GM12891 (cell line): Measurements from ENCODE around the gene MRAS.
"Not testable (repeated sequence)": the region's sequence is repeated elsewhere in the genome, so short reads cannot be mapped to it uniquely, and the experiment has no call there.

Experiments
- DNase-seq: peaks from one replicate; pipeline ENCODE4 v3.0.0; 2011; ENCODE audit warnings: low spot score; ENCODE audit not compliant: insufficient read length
- FAIRE-seq: peaks from 2 replicates; lab custom pipeline; 2011; peaks lifted over from hg19 to GRCh38; lab: Jason Lieb, UNC
- PAX5 ChIP-seq: IDR thresholded peaks from 2 replicates; pipeline ENCODE4 v1.6.1; 2011; ENCODE audit warnings: low read length, moderate library complexity, mild to moderate bottlenecking; ENCODE audit not compliant: insufficient read depth, severe bottlenecking
- POLR2A ChIP-seq: IDR thresholded peaks from 2 replicates; pipeline ENCODE4 v1.6.1; 2011; ENCODE audit warnings: low read depth, low read length, control low read depth
- POLR2AphosphoS5 ChIP-seq: IDR thresholded peaks from 2 replicates; pipeline ENCODE4 v1.6.1; 2011; ENCODE audit warnings: low read depth, low read length, control low read depth
- POU2F2 ChIP-seq: IDR thresholded peaks from 2 replicates; pipeline ENCODE4 v1.6.1; 2011; ENCODE audit warnings: low read depth, mild to moderate bottlenecking, control low read depth, low read length, moderate library complexity
- SPI1 ChIP-seq: IDR thresholded peaks from 2 replicates; pipeline ENCODE4 v1.6.1; 2011; ENCODE audit warnings: low read depth, low read length, control low read depth
- TAF1 ChIP-seq: IDR thresholded peaks from 2 replicates; pipeline ENCODE4 v1.6.1; 2011; ENCODE audit warnings: low read depth, low read length, control low read depth

MRAS gene

DNA sequence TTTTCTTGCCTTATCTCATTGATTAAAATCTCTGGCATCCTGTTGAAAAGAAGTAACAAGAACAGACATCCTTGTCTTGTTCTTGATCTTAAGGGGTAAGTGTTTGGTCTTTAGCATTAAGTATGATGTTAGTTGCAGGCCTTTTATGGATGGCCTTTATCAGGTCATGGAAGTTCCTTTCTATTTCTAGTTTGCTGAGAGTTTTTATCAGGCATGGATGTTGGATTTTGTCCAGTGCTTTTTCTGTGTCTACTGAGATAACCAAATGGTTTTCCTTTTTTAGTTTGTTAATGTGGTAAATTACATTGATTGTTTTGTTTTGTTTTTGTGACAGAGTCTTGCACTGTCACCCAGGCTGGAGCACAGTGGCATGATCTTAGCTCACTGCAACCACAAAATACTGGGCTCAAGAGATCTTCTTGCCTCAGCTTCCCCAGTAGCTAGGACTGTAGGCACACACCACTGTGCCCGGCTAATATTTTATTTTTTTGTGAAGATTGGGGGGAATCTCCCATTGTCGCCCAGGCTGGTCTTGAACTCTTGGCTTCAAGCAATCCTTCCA, 26.3 kb downstream of the MRAS start:
- FAIRE-seq (no peak), DNase-seq (no peak)
- TF ChIP-seq SPI1: no peak
- TF ChIP-seq TAF1: no peak
- no peak for TF ChIP-seq POLR2AphosphoS5

GRCh38 chr3:138375447-138375846, 27.1 kb downstream of the MRAS start:
- TF ChIP-seq POLR2AphosphoS5: no peak
- no peak for TF ChIP-seq POLR2A
- no peak for TF ChIP-seq PAX5
- no peak for TF ChIP-seq SPI1
- TF ChIP-seq TAF1: no peak
- no peak for TF ChIP-seq POU2F2
- no peak for DNase-seq
- FAIRE-seq: no peak

DNA sequence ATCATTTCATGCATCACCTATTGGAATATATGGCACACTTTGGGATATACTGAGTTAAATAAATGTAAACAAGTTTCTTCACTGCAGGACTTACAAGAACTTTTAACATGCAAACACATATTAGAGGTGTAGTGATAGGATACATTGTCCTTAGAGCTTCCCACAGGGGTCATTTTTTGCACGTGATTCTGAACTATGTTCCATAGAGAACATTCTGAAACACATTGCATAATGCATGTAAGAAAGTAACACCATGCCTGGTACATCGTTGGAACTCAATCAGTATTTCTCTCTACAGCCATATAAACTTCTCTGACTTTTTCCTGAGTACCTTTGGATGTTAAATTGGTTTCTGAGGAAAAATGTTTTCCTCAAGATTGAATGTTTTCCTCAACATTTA, 28.3 kb downstream of the MRAS start:
- FAIRE-seq (no peak), DNase-seq (no peak)
- no peak for TF ChIP-seq POLR2A
- TF ChIP-seq POU2F2: no peak
- no peak for TF ChIP-seq PAX5
- TF ChIP-seq SPI1: no peak
- TF ChIP-seq TAF1: no peak
- no peak for TF ChIP-seq POLR2AphosphoS5

- not testable (repeated sequence) for DNase-seq, FAIRE-seq
Observed at GRCh38 chr3:138377212-138377611, 28.8 kb downstream of the MRAS start.

- TF ChIP-seq SPI1: no peak
- TF ChIP-seq POLR2AphosphoS5: no peak
- TF ChIP-seq POLR2A: no peak
- no peak for TF ChIP-seq TAF1
- TF ChIP-seq POU2F2: no peak
- no peak for TF ChIP-seq PAX5
- FAIRE-seq: no peak
- no peak for DNase-seq
Observed at GRCh38 chr3:138377804-138378203, 29.4 kb downstream of the MRAS start.

GRCh38 chr3:138378331-138378730, 30.0 kb downstream of the MRAS start:
- no peak for TF ChIP-seq TAF1
- TF ChIP-seq PAX5: no peak
- no peak for TF ChIP-seq POLR2AphosphoS5
- TF ChIP-seq POLR2A: no peak
- TF ChIP-seq SPI1: no peak
- TF ChIP-seq POU2F2: no peak
- FAIRE-seq (no peak), DNase-seq (no peak)

DNA sequence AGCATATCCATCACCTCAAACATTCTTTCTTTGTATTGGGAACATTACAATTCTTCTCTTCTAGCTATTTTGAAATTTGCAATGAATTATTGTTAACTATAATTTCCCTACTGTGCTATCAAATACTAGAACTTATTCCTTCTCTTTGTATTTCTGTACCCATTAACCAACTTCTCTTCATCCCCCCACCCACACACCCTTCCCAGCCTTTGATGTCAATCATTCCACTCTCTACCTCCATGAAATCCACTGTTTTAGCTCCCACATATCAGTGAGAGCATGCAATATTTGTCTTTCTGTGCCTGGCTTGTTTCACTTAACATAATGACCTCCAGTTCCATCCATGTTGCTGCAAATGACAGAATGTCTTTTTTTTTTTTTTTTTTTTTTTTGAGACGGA, 30.6 kb downstream of the MRAS start:
- TF ChIP-seq TAF1: no peak
- no peak for FAIRE-seq
- DNase-seq: no peak

GRCh38 chr3:138381413-138381901, 33.1 kb downstream of the MRAS start:
- FAIRE-seq: no peak
- no peak for TF ChIP-seq POU2F2
- TF ChIP-seq TAF1: no peak
- no peak for TF ChIP-seq POLR2AphosphoS5
- TF ChIP-seq PAX5: no peak
- TF ChIP-seq SPI1: no peak
- TF ChIP-seq POLR2A: no peak
- DNase-seq: no peak

DNA sequence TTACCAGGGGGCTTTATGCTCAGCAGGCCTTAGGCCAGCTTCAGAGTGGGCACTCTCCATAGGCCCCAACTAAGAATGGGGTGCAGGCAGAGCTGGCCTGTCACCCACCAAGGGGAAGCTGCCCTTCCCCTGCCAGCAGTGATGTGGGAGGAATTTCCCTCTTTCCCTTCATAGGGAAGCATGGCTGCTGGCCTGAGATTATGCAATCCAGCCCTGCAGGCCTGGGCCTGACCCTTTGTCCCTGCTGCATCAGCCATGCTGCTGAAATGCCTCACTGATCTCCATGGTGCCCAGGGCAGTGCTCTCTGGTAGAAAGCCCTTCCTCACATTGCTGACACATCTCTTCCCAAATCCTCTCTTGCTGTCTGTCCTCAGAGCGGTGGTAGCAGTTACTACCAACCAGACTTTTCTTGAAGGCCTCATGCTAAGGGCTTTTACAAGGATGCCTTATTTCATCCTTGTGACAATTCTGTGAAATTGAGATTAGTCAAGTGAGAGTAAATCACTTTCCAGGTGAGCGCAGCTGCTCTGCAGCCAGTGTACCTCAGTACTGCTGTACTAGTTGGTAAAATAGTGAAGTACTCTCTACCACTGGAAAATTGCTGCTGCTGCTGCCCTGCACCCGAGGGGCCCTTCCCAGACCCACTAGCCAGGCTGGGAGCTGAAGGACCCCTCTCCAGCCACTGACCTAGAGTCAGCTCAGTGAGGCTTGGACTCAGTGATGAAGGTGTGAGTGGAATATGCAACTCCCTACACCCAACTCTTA, 33.8 kb downstream of the MRAS start:
- no peak for DNase-seq
- TF ChIP-seq TAF1 (no peak), POLR2AphosphoS5 (no peak), SPI1 (no peak), POLR2A (no peak), PAX5 (no peak), POU2F2 (no peak)
- no peak for FAIRE-seq

- FAIRE-seq: no peak
- no peak for DNase-seq
- TF ChIP-seq POU2F2 (no peak), POLR2AphosphoS5 (no peak), TAF1 (no peak), PAX5 (no peak), POLR2A (no peak), SPI1 (no peak)
Observed at GRCh38 chr3:138383715-138384465, 35.5 kb downstream of the MRAS start.
